GM21825 (cell line): ENCODE measurements around the gene PPDPF.

Experiments used
- ATAC-seq: cut with Tn5 transposase; IDR thresholded peaks from one replicate; pipeline ENCODE4 v1.9.1; 2021; ENCODE audit warnings: mild to moderate bottlenecking, moderate library complexity; ENCODE audit not compliant: unreplicated experiment

The PPDPF gene

DNA sequence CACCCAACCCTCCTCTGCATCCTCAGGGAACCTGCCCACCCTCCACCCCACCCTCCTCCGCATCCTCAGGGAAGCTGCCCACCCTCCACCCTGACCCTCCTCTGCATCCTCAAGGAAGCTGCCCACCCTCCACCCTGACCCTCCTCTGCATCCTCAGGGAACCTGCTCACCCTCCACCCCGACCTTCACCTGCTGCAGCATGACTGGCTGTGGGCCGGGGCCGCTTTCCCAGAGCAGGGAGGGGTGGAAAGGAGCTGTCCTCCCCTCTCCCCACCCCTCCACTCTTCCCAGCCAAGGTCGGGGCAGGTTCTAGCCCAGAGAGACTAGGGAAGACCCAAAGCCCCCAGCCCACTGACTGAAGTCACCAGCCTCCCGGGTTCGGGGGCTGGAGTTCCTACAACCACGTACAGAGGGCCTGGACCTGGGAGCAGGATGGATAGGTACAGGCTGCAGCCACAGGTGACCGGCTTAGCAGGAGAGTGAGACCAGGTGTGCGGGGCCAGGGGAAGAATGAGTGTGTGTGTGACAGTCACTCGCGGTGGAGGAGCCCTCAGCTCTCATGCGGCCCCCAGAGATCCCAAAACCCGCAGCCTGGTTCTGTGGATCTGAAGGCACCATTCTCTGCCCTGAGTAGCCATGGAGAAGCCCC lies 33.3 kb upstream of the PPDPF start:
- ATAC-seq, result no peak

- no peak for ATAC-seq
Observed at GRCh38 chr20:63487781-63488241, 32.8 kb upstream of the PPDPF start.

DNA sequence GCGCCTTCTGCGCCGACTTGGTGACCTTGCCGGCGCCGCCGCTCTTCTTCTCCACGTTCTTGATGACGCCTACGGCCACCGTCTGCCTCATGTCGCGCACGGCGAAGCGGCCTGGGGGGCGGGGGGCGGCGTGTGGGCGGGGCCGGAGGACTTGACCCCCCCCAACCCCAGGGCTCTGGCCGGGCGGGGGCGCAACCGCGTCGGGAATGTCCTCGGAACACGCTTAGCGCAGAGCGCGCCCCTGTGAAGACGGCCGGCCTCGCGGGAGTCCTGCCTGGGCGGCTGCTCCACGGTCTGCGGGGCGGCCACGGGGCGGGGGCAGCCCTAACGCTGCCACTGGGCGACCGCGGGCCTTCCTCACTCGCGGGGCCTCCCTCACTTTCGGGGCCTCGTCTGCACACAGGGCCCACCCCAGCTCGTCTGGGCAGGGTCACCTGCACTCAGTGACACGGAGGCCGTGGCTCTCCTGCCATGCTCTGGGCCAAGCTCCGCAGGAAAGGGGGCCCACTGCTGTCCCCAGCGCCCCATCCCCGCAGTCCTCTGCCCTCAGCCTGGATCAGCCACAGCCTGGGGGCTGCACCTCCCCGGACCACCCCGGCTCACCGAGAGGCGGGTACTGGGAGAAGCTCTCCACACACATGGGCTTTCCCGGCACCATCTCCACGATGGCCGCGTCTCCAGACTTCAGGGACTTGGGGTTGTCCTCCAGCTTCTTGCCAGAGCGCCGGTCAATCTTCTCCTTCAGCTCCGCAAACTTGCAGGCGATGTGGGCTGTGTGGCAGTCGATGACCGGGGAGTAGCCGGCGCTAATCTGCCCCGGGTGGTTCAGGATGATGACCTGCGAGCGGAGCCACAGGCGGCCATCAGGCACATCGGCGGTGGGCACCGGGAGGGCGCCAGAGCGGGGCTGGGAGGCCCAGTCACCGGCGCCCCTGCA lies 32.0 kb upstream of the PPDPF start:
- no peak for ATAC-seq

DNA sequence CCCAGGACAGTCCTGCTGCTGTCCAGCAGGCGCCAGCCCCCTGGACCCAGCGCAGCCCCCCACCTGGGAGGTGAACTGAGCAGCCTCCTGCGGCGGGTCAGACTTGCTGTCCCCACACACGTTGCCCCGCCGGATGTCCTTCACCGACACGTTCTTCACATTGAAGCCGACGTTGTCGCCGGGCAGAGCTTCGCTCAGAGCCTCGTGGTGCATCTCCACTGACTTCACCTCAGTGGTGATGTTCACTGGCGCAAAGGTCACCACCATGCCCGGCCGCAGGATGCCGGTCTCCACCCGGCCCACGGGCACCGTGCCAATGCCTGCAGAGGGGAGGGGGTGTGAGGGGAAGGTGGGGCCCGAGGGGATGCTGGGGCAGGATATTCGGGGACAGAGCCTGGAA lies 30.1 kb upstream of the PPDPF start:
- no peak for ATAC-seq

- ATAC-seq, result no peak
Observed at GRCh38 chr20:63491078-63491477, 29.5 kb upstream of the PPDPF start.

GRCh38 chr20:63491635-63492230 lies 28.8 kb upstream of the PPDPF start:
- ATAC-seq, result no peak

GRCh38 chr20:63492518-63492917 lies 28.0 kb upstream of the PPDPF start:
- ATAC-seq, result no peak

DNA sequence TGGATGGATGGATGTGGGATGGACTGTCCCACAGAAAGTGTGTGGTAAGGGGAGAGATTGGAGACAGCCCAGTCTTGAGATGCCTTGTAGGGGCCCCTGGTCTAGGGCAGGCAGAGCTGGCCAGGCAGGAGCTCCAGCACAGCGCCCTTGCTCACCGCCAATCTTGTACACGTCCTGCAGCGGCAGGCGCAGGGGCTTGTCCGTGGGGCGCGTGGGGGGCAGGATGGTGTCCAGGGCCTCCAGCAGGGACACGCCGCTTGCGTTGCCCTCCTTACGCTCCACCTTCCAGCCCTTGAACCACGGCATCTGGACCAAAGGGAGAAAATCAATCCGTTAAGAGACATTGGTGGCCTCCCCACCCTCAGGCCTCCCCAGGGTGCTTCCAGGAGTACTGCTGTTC lies 27.6 kb upstream of the PPDPF start:
- no peak for ATAC-seq

- ATAC-seq, result no peak
Observed at GRCh38 chr20:63493563-63494020, 27.0 kb upstream of the PPDPF start.

DNA sequence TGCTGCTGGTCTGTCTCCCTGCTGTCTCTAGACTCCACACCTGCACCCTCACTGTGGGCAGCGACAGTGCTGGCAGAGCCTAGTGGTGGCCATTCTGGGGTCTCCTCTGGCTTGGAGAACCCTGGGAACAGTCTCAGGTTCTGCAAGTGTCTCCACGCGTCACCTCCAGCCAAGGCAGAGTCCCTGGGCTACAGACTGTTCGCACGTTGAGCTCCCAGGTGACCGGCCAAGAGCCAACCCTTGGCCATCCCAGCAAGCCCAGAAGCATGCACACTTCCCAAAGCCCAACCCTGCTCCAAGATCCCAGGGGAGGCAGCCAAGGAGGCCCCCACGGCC lies 26.5 kb upstream of the PPDPF start:
- no peak for ATAC-seq

DNA sequence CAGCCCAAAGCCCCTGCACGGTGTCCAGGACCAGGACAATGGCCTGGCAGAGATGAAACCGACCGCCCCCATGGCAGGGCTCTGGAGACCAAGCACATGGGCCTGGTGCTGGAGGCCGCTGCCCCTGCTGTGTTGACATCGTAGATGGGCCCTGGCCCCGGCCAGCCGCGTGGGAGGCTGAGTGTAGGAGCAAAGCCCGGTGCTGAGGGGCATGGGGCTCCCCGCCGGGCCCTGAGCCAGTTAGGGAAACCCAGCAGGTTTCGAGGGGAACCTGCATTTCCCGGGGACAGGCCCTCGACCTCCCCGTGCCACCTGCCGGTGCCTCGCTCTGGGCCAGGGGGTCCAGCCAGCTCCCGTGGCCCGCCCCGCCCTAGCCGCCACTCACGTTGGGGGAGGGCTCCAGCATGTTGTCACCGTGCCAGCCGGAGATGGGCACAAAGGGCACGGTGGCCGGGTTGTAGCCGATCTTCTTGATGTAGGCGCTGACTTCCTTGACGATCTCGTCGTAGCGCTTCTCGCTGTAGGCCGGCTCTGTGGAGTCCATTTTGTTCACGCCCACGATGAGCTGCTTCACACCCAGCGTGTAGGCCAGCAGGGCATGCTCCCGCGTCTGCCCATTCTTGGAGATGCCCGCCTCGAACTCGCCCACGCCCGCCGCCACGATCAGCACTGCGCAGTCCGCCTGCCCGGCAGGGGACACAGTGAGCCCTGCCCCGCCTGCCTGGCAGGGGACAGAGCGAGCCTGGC lies 26.0 kb upstream of the PPDPF start:
- no peak for ATAC-seq

- ATAC-seq, result no peak
Observed at GRCh38 chr20:63495167-63495720, 25.3 kb upstream of the PPDPF start.

DNA sequence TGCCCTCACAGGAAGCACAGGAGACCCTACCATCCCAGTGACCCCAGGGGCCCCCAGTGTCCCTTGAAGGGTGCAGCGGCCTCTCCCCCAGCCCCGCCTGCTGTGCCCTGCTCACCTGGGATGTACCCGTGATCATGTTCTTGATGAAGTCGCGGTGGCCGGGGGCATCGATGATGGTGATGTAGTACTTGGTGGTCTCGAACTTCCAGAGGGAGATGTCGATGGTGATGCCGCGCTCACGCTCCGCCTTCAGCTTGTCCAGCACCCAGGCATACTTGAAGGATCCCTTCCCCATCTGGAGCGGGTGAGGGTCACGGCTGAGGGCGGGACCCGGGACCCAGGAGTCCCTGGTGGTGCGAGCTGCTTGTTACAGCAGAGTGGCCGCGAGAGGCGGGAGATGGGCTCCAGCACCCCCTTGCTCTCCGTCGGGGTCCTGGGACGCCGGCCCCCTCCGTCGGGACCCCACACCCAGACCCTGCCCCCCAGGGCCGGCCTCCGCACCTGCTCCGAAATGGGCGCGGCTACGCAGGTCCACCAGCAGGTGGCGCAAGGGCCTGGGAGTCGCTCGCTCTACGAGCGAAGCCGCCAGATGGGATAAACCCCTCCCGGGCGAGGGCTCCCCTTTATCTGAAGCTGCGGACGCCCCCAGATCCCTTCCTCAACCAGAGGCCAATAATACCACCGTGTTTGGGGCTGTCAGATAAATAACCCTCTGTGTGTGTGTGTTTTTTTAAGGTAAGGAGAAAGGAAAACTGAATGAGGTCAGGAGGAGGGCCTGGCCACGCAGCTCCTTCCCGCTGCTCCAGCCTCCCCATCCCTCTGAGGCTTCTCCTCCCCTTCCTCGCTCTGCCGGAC lies 24.6 kb upstream of the PPDPF start:
- ATAC-seq, result no peak

DNA sequence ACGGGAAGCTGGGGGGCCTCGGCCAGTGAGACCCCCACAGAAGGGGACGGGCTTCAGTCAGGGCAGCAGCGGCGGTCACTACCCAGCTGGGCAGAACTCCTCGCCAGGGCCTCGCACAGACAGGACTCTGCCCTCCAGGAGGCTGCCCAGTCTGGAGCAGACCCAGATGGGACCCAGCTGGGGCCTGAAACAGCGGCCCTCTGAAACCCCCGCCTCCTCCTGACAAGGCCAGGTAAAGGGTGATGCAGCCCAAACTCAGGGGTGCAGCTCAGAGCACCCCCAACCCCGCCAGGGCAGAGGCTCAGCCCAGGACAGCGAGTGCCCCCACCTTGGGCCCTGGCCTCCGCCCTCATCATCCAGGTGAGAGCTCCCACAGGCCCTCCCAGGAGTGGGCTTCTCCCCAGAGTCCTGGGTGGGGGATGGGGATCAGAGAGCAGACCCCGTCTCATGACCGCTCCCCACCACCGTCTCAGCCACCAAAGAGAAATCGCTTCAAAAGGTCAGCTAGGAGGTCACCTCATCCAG lies 23.9 kb upstream of the PPDPF start:
- ATAC-seq, result no peak

DNA sequence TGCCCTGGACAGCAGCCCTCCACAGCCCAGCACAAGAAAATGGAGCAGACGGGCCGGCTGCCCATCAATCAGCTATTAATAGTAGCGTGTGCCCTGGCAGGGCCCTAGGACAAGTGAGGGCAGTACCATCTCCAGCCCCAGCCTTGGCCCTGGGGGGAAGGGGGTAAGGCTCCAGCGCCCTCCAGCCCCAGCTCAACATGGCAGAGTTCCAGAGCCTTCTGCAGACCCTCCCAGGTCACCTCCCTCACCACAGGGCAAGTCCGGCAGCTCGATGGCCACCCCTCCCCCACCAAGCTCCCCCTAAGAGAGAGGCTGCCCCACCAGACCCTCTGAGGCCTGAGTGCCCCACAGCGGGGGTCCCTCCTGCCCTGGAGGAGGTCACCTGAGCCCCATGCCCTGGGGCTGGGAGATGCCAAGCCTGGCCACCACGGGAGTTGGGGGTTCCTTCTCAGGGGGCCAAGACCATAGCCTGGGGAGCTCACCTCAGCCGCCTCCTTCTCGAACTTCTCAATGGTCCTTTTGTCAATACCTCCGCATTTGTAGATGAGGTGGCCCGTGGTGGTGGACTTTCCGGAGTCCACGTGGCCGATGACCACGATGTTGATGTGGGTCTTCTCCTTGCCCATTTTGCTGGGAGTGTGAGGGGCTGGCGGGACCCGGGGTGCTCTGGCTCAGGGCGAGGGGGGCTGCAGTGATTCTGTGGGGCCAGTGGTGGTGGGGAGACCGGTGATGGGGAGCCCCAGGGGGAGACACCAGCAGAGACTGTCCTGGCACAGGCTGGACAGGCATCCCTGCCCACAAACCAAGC lies 23.2 kb upstream of the PPDPF start:
- ATAC-seq, result no peak

DNA sequence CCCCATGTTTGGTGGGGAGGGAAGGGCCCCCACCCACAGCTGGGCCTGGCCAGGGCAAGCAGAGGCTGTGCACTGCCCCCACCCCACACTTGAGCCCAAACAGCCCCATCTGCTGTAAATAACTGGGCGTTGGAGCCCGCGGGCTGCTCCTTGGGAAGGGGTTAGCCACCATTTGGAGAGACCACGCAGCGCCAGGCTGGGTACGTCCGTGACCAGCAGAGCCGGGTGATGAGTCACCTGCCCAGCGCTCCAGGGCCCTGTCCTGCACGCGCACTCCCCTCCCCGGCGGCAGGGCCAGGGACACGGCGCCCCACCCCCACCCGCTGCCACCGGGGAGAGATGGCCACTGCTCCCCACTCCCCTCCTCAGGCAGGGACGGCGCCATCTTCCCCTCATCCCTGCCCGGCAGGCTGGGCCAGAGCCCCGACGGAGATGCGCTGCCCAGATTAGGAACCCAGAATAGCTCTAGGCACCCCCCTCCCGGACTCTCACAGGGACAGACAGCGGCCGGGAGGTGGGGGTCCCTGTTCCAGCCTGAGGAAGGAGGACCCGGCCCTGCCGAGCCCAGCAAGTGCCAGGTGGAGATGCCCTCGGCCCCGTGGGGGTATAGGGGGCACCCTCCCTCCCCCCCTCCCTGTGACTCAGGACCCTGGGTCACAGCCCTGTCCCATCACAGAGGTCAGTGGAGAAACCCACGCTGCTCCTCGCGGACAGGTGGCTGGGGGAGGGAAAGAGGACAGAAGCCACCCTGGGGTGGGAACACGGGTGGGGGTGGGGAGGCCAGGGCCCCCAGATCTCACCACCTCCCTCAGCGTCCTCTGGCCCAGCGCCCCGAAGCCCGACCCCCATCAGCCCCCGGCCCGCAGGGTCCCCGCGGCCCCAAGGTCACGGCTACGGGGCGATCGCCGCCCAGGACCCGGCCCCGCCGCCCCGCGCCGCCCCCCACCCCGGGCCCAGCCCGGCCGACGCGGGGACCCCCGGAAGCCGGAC lies 22.3 kb upstream of the PPDPF start:
- ATAC-seq, result no peak

GRCh38 chr20:63498960-63499337 lies 21.6 kb upstream of the PPDPF start, which contains the start of gene EEF1A2:
EEF1A2 (minus strand) TSS chr20:63499083; CDS start chr20:63497763, 1,320 bp downstream.
- ATAC-seq, result no peak
